SU-DHL-6 (cell line): ENCODE results near the gene CLEC18A.
"Not testable (repeated sequence)": the region's sequence is repeated elsewhere in the genome, so short reads cannot be mapped to it uniquely, and the experiment has no call there.

Experiments
- EZH2phosphoT487 ChIP-seq: fragments of 200-600 bp; sonication (generic), shearing (Covaris generic); conservative IDR thresholded peaks from 2 replicates; pipeline ENCODE4 v1.6.1; 2018; ENCODE audit warnings: mild to moderate bottlenecking, antibody characterized with exemption, low read length, moderate library complexity, mixed read lengths
- TF ChIP-seq, protein P1 (sequence below): fragments of 200-600 bp; sonication (generic); IDR thresholded peaks from one replicate; pipeline ENCODE4 v1.5.1; 2017; ENCODE audit warnings: antibody characterized with exemption, mild to moderate bottlenecking, low read length, moderate library complexity; ENCODE audit not compliant: insufficient read depth, poor library complexity, severe bottlenecking

DNA sequence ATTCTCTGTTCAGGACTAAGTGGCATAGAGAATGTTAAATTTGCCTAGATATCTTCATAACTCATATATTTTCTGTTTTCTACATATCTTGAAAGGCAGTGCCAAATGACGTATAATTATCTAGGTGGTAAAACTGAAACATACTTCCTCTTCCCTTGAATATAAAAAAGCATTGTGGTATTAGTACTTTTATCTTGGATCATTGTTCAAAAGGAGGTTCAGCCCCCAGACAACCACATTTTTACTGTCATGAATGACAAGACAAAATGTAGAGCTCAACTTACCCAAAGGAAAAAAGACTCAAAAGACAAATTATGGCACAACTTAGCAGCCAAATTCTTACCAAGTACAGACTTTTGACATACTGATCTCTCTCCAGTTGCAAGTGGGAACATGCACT, 34.1 kb downstream of the CLEC18A start:
- TF ChIP-seq, protein P1, sequence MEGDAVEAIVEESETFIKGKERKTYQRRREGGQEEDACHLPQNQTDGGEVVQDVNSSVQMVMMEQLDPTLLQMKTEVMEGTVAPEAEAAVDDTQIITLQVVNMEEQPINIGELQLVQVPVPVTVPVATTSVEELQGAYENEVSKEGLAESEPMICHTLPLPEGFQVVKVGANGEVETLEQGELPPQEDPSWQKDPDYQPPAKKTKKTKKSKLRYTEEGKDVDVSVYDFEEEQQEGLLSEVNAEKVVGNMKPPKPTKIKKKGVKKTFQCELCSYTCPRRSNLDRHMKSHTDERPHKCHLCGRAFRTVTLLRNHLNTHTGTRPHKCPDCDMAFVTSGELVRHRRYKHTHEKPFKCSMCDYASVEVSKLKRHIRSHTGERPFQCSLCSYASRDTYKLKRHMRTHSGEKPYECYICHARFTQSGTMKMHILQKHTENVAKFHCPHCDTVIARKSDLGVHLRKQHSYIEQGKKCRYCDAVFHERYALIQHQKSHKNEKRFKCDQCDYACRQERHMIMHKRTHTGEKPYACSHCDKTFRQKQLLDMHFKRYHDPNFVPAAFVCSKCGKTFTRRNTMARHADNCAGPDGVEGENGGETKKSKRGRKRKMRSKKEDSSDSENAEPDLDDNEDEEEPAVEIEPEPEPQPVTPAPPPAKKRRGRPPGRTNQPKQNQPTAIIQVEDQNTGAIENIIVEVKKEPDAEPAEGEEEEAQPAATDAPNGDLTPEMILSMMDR: not testable (repeated sequence)
- TF ChIP-seq EZH2phosphoT487: not testable (repeated sequence)
